HepG2 (cell line): ENCODE measurements around the gene FSD2. TPM values are rescaled to one million over a fixed set of nuclear protein-coding genes. Genes with fewer than 3 reads are reported as not detected.

Experiments
- ARNT ChIP-seq: fragments of 450-650 bp; IDR thresholded peaks from 2 replicates; pipeline ENCODE4 v1.6.1; 2017
- FOXK2 ChIP-seq: fragments of 450-650 bp; IDR thresholded peaks from 2 replicates; pipeline ENCODE4 v1.6.1; 2016
- HDAC1 ChIP-seq: sonication (generic); formaldehyde crosslinking; IDR thresholded peaks from 2 replicates; pipeline ENCODE4 v1.5.1; 2020; ENCODE audit warnings: mild to moderate bottlenecking, missing genetic modification reagents
- HDAC2 ChIP-seq: sonication (generic); formaldehyde crosslinking; IDR thresholded peaks from 2 replicates; pipeline ENCODE4 v1.4.0; 2020; ENCODE audit warnings: missing genetic modification reagents
- NAIF1 ChIP-seq: sonication (generic); formaldehyde crosslinking; IDR thresholded peaks from 2 replicates; pipeline ENCODE4 v1.5.0; 2020; ENCODE audit warnings: mild to moderate bottlenecking, missing genetic modification reagents, borderline replicate concordance
- NRL ChIP-seq: sonication (generic); formaldehyde crosslinking; IDR thresholded peaks from 2 replicates; pipeline ENCODE4 v1.5.0; 2020; ENCODE audit warnings: missing genetic modification reagents, mild to moderate bottlenecking, moderate library complexity, borderline replicate concordance
- PTBP1 ChIP-seq: fragments of 200-400 bp; formaldehyde crosslinking; IDR thresholded peaks from 2 replicates; pipeline ENCODE4 v1.6.1; 2018; ENCODE audit warnings: low read length, low read depth; ENCODE audit not compliant: poor library complexity, severe bottlenecking
- RXRA ChIP-seq: sonication (generic); formaldehyde crosslinking; IDR thresholded peaks from 2 replicates; pipeline ENCODE4 v1.5.1; 2020; ENCODE audit warnings: missing genetic modification reagents
- SOX5 ChIP-seq: IDR thresholded peaks from 2 replicates; pipeline ENCODE4 v1.6.1; 2016; ENCODE audit warnings: borderline replicate concordance
- TAF1 ChIP-seq: sonication (generic); formaldehyde crosslinking; IDR thresholded peaks from 2 replicates; pipeline ENCODE4 v1.4.0; 2020; ENCODE audit warnings: missing genetic modification reagents
- TCF12 ChIP-seq, 2 experiments: fragments of 450-650 bp in 1 of 2; sonication (generic) in 1 of 2; formaldehyde crosslinking in 1 of 2; IDR thresholded peaks; 2 replicates each; pipeline versions ENCODE4 v1.6.1 to v1.8.0; 2017 to 2022; ENCODE audit warnings: antibody characterized with exemption in 1 of 2, mild to moderate bottlenecking in 1 of 2, missing genetic modification reagents in 1 of 2, moderate library complexity in 1 of 2
- ZC3H13 ChIP-seq: sonication (generic); formaldehyde crosslinking; IDR thresholded peaks from 2 replicates; pipeline ENCODE4 v1.8.1; 2023; ENCODE audit warnings: mild to moderate bottlenecking, missing genetic modification reagents, moderate library complexity
- ZNF17 ChIP-seq: sonication (generic); formaldehyde crosslinking; IDR thresholded peaks from 2 replicates; pipeline ENCODE4 v1.5.0; 2020; ENCODE audit warnings: mild to moderate bottlenecking, missing genetic modification reagents
- ZNF33B ChIP-seq: sonication (generic); formaldehyde crosslinking; IDR thresholded peaks from 2 replicates; pipeline ENCODE4 v1.5.1; 2020; ENCODE audit warnings: mild to moderate bottlenecking, missing genetic modification reagents
- ZNF510 ChIP-seq: sonication (generic); formaldehyde crosslinking; IDR thresholded peaks from 2 replicates; pipeline ENCODE4 v1.4.0; 2020; ENCODE audit warnings: low read depth, mild to moderate bottlenecking, missing genetic modification reagents
- ZNF790 ChIP-seq: sonication (generic); formaldehyde crosslinking; IDR thresholded peaks from 2 replicates; pipeline ENCODE4 v1.8.0; 2022; ENCODE audit warnings: missing genetic modification reagents, mild to moderate bottlenecking, borderline replicate concordance
- polyA plus RNA-seq, 8 experiments: library from polyadenylated mRNA; depleted of rRNA in 3 of 8; stranded (reverse) in 7 of 8; unstranded in 1 of 8; fragments of >200 nt; fragmentation: Illumina TruSeq in 4 of 8; extraction: Trizol in 4 of 8; gene quantifications; 2 replicates each; pipeline versions ENCODE4 v1.2.1 to v1.2.3, GENCODE V29; 2011 to 2016; ENCODE audit warnings: low read depth in 4 of 8, missing spikeins in 1 of 8, mixed read lengths in 1 of 8; ENCODE audit not compliant: insufficient read depth in 1 of 8
- total RNA-seq, 5 experiments: library from RNA; depleted of rRNA; stranded (reverse); fragments of >200 nt; fragmentation: Illumina TruSeq; extraction: Trizol; gene quantifications; 2 replicates each; pipeline ENCODE4 v1.2.3, GENCODE V29; 2016; ENCODE audit warnings: low read depth in 1 of 5
- TF ChIP-seq, protein P1 (sequence below): sonication (generic); formaldehyde crosslinking; IDR thresholded peaks from 2 replicates; pipeline ENCODE4 v1.8.1; 2022; ENCODE audit warnings: mild to moderate bottlenecking, missing genetic modification reagents
- TF ChIP-seq, protein P2 (sequence below): sonication (generic); formaldehyde crosslinking; IDR thresholded peaks from 2 replicates; pipeline ENCODE4 v1.9.0; 2021; ENCODE audit warnings: mild to moderate bottlenecking, missing genetic modification reagents
- TF ChIP-seq, protein P3 (sequence below): sonication (generic); formaldehyde crosslinking; conservative IDR thresholded peaks from 2 replicates; pipeline ENCODE4 v1.4.0; 2020; ENCODE audit warnings: missing genetic modification reagents
- TF ChIP-seq, protein P4 (sequence below): sonication (generic); formaldehyde crosslinking; IDR thresholded peaks from 2 replicates; pipeline ENCODE4 v1.4.0; 2020; ENCODE audit warnings: missing genetic modification reagents

The FSD2 gene
- total and polyA plus RNA-seq, 2 of the 13 experiments (the other 11 are each of a cell fraction or from before 2014, with no cell fraction given) = not detected

DNA sequence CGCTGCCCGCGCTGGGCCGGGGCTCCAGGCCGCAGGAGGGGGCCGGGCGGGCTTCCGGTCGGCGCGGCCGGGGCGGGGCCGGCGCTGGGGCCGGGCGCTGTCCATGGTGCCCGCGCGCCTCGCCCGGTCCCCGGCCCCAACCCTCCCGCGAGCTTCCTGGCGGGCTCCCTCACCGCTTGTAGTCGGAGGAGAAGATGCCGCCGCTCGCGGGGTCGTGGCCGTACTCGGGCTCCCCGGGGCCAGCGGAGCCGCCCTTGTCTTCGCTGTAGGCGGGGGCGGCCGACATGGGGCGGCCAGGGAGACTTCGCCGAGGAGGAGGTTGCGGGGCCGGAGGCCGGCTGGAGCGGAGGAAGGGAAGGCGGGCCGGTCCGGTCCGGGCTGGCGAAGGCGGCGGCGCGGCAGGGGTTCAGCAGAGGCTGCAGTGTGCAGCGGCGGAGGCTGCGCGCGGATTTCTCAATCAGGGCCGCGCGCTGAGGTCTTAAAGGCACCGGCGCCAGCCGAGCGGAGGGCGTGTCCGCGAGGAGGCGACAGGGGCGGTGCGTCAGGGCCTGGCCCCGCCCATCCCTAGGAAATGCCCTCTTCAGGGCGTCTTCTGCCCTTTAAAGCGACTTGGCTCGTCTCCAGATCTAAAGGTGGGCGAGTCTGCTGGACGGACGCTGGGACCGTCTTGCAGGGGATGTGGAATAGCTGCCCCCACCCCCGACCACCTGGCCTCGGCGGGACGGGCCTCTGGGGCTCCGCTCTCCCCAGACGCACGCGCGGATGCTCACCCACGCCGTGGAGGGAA, 96.3 kb downstream of the FSD2 start, which contains the start of gene AP3B2 (continued):
- TF ChIP-seq, protein P1, sequence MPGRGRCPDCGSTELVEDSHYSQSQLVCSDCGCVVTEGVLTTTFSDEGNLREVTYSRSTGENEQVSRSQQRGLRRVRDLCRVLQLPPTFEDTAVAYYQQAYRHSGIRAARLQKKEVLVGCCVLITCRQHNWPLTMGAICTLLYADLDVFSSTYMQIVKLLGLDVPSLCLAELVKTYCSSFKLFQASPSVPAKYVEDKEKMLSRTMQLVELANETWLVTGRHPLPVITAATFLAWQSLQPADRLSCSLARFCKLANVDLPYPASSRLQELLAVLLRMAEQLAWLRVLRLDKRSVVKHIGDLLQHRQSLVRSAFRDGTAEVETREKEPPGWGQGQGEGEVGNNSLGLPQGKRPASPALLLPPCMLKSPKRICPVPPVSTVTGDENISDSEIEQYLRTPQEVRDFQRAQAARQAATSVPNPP = no peak
- TF ChIP-seq RXRA (CRISPR knock-in tag) (no peak), NRL (no peak), HDAC2 (CRISPR knock-in tag) (0 out of 2 replicates have a peak, but pooled peaks have one; percentile 39), FOXK2 (no peak), ZNF33B (CRISPR knock-in tag) (0 out of 2 replicates have a peak, but pooled peaks have one; percentile 55), HDAC1 (CRISPR knock-in tag) (peak; percentile 58; the same call in 1 of the 2 replicates), SOX5 (CRISPR knock-in tag) (no peak), NAIF1 (CRISPR knock-in tag) (no peak), ARNT (no peak), ZC3H13 (CRISPR knock-in tag) (no peak), ZNF17 (no peak), ZNF510 (CRISPR knock-in tag) (0 out of 2 replicates have a peak, but pooled peaks have one; percentile 60), TAF1 (CRISPR knock-in tag) (no peak), ZNF790 (CRISPR knock-in tag) (peak; percentile 66; the same call in 1 of the 2 replicates), TCF12 (IDR thresholded peaks at IDR 0.05) (no peak), TCF12 (CRISPR knock-in tag; IDR thresholded peaks at IDR 0.05) (no peak), PTBP1 (no peak)
- TF ChIP-seq, protein P2, sequence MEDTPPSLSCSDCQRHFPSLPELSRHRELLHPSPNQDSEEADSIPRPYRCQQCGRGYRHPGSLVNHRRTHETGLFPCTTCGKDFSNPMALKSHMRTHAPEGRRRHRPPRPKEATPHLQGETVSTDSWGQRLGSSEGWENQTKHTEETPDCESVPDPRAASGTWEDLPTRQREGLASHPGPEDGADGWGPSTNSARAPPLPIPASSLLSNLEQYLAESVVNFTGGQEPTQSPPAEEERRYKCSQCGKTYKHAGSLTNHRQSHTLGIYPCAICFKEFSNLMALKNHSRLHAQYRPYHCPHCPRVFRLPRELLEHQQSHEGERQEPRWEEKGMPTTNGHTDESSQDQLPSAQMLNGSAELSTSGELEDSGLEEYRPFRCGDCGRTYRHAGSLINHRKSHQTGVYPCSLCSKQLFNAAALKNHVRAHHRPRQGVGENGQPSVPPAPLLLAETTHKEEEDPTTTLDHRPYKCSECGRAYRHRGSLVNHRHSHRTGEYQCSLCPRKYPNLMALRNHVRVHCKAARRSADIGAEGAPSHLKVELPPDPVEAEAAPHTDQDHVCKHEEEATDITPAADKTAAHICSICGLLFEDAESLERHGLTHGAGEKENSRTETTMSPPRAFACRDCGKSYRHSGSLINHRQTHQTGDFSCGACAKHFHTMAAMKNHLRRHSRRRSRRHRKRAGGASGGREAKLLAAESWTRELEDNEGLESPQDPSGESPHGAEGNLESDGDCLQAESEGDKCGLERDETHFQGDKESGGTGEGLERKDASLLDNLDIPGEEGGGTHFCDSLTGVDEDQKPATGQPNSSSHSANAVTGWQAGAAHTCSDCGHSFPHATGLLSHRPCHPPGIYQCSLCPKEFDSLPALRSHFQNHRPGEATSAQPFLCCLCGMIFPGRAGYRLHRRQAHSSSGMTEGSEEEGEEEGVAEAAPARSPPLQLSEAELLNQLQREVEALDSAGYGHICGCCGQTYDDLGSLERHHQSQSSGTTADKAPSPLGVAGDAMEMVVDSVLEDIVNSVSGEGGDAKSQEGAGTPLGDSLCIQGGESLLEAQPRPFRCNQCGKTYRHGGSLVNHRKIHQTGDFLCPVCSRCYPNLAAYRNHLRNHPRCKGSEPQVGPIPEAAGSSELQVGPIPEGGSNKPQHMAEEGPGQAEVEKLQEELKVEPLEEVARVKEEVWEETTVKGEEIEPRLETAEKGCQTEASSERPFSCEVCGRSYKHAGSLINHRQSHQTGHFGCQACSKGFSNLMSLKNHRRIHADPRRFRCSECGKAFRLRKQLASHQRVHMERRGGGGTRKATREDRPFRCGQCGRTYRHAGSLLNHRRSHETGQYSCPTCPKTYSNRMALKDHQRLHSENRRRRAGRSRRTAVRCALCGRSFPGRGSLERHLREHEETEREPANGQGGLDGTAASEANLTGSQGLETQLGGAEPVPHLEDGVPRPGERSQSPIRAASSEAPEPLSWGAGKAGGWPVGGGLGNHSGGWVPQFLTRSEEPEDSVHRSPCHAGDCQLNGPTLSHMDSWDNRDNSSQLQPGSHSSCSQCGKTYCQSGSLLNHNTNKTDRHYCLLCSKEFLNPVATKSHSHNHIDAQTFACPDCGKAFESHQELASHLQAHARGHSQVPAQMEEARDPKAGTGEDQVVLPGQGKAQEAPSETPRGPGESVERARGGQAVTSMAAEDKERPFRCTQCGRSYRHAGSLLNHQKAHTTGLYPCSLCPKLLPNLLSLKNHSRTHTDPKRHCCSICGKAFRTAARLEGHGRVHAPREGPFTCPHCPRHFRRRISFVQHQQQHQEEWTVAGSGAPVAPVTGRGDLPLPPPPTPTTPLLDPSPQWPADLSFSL (CRISPR knock-in tag) = no peak
- TF ChIP-seq, protein P3, sequence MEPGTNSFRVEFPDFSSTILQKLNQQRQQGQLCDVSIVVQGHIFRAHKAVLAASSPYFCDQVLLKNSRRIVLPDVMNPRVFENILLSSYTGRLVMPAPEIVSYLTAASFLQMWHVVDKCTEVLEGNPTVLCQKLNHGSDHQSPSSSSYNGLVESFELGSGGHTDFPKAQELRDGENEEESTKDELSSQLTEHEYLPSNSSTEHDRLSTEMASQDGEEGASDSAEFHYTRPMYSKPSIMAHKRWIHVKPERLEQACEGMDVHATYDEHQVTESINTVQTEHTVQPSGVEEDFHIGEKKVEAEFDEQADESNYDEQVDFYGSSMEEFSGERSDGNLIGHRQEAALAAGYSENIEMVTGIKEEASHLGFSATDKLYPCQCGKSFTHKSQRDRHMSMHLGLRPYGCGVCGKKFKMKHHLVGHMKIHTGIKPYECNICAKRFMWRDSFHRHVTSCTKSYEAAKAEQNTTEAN (CRISPR knock-in tag) = peak; percentile 64; the same call in 1 of the 2 replicates
- TF ChIP-seq, protein P4, sequence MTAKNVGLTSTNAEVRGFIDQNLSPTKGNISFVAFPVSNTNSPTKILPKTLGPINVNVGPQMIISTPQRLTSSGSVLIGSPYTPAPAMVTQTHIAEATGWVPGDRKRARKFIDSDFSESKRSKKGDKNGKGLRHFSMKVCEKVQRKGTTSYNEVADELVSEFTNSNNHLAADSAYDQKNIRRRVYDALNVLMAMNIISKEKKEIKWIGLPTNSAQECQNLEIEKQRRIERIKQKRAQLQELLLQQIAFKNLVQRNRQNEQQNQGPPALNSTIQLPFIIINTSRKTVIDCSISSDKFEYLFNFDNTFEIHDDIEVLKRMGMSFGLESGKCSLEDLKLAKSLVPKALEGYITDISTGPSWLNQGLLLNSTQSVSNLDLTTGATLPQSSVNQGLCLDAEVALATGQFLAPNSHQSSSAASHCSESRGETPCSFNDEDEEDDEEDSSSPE (CRISPR knock-in tag) = no peak; the same call in 1 of the 2 replicates
